LNCaP clone FGC (cell line): ENCODE measurements around the gene GRM1.

Experiments
- DNase-seq: peaks from one replicate; pipeline ENCODE4 v3.0.0-alpha.2; 2011; ENCODE audit warnings: low read depth
- H3K4me3 ChIP-seq: 2 replicates; pipeline ENCODE4 v1.5.1; 2011; ENCODE audit warnings: mild to moderate bottlenecking, low read depth, low read length, control low read depth
- TF ChIP-seq, protein P1 (sequence below): IDR thresholded peaks from 2 replicates; pipeline ENCODE4 v1.5.1; 2012; ENCODE audit warnings: mild to moderate bottlenecking; ENCODE audit not compliant: control insufficient read depth, insufficient read depth; ENCODE audit errors: extremely low read depth

The GRM1 gene

GRCh38 chr6:146153040-146153758, 124.3 kb downstream of the GRM1 start:
- no peak overlapping the region for H3K4me3 ChIP-seq
- no peak for DNase-seq
- TF ChIP-seq, protein P1, sequence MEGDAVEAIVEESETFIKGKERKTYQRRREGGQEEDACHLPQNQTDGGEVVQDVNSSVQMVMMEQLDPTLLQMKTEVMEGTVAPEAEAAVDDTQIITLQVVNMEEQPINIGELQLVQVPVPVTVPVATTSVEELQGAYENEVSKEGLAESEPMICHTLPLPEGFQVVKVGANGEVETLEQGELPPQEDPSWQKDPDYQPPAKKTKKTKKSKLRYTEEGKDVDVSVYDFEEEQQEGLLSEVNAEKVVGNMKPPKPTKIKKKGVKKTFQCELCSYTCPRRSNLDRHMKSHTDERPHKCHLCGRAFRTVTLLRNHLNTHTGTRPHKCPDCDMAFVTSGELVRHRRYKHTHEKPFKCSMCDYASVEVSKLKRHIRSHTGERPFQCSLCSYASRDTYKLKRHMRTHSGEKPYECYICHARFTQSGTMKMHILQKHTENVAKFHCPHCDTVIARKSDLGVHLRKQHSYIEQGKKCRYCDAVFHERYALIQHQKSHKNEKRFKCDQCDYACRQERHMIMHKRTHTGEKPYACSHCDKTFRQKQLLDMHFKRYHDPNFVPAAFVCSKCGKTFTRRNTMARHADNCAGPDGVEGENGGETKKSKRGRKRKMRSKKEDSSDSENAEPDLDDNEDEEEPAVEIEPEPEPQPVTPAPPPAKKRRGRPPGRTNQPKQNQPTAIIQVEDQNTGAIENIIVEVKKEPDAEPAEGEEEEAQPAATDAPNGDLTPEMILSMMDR = no peak

- TF ChIP-seq, protein P1 = no peak
- no peak for DNase-seq
- no peak overlapping the region for H3K4me3 ChIP-seq
These were observed 125.3 kb downstream of the GRM1 start for GRCh38 chr6:146154197-146154596.

DNA sequence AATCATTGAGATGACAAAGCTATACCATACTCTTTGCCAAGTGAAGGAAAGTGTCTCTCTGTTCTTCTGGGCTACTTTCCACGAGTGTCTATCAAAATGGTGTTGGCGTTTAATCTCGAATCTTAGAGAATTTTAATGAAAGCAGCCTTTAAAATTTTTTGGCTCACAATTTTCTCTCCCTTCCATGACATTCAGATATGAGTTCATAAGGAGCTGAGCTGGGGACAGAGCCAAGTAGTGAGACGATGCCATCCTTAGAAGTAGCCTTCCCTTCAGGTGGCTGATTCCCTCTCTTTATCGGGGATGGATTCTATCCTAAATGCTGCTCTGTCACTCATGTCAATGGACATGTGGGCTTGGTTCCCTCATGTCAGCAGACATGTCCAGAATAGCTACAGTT, 132.8 kb downstream of the GRM1 start:
- TF ChIP-seq, protein P1 = no peak
- H3K4me3 ChIP-seq = no peak overlapping the region
- no peak for DNase-seq

DNA sequence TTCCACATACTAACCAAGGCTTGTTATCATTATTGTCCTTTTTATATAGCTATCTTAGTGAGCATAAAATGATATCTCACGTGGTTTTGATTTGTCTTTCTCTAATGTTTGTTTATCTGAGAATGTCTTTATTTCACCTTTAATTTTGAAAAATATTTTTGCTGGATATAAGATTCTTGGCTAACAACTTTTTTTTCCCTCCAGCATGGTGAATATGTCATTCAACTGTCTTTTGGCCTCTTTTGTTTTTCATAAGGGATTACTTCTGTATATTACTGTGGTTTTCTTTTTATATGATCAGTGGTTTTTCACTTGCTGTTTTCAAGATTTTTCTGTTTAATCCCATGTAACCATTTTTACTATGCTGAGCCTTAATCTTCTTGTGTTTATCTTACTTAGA, 141.0 kb downstream of the GRM1 start:
- no peak for DNase-seq
- H3K4me3 ChIP-seq = no peak overlapping the region
- TF ChIP-seq, protein P1 = no peak

DNA sequence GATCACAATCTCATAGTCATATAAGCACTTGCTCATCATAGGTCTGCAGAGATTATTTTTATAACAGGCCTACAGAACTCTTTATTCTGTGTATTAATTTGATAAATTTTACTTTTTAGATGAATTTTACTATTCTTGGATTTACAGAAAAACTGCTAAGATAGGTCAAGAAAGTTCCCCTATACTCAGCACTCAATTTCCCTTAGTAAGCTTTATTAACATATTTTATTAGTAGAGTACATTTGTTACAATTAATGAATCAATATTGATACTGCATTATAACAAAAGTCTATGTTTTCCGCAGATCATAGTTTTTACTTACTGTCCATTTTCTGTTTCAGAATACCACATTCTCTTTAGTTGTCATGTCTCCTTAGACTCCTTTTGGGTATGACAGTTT, 148.9 kb downstream of the GRM1 start:
- H3K4me3 ChIP-seq = no peak overlapping the region
- TF ChIP-seq, protein P1 = no peak
- DNase-seq = no peak

DNA sequence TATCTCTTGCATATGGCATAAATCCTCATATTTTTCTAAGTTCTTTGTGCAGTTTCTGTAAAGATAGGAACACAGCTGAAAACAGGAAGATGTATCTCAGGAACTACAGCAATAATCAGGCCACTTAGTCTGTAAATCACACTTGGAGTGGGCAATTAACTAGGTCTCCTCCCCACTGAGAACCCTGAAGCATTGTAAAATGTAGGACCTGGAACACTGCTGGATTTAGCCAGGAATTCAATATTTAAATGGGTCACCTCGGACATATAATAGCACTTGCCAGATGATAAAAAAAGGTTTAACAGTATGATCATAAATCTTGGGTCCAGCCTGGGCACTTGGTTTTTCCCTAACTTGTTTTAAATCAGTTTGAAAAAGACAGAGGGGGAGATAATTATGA, 155.0 kb downstream of the GRM1 start:
- no peak for DNase-seq
- TF ChIP-seq, protein P1 = no peak

DNA sequence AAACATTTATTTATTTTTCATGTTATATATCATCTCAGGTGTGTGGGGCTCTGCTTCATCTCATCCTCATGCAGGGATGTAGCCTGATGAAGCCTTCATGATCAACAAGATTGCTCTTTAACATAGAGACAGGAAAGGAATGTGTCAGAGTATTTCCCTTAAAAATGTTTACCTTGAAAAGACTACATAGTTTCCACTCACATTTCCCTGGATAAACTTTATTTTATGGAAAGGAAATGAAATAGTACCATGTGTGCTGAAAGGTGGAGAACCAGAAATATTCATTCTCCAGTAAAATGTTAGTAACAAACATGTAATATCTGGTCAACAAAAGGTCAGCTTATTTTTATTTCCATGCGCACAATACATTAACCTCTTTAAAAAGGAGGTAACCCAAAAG, 155.8 kb downstream of the GRM1 start:
- TF ChIP-seq, protein P1 = no peak
- DNase-seq = no peak
- H3K4me3 ChIP-seq = no peak overlapping the region

More for the DNA sequence above, 155.0 kb downstream of the GRM1 start:
- no peak overlapping the region for H3K4me3 ChIP-seq
